Measurements from ENCODE around the gene GSTO2. TPM values are rescaled to one million over a fixed set of nuclear protein-coding genes. Genes with fewer than 3 reads are reported as not detected.
A peak's percentile ranks its signal among the peaks of the same experiment; 100 is the strongest.

GSTO2 gene
- total RNA-seq, 1 donor from 2014 or later, result 6.3 TPM

- no peak for DNase-seq
Observed at GRCh38 chr10:104340641-104341040, 71.7 kb downstream of the GSTO2 start.

- no peak for DNase-seq
Observed at GRCh38 chr10:104342941-104343411, 74.0 kb downstream of the GSTO2 start.

DNA sequence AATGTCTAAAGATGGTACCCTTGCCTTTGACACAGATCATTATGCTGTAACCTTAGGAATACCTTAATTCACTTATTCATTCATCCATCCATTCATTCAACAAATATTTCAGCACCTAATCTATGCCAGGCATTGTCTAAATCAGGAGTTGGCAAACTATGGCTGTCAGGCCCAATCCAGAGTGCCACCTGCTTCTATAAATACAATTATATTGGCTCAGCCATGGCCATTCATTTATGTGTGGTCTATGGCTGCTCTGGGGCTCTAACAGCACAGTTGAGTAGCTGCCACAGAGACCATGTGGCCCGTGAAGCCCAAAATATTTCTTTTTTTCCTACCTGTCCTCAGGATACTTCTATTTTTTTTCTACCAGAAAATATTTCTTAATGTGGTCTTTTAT is 75.2 kb downstream of the GSTO2 start:
- no peak for DNase-seq

DNA sequence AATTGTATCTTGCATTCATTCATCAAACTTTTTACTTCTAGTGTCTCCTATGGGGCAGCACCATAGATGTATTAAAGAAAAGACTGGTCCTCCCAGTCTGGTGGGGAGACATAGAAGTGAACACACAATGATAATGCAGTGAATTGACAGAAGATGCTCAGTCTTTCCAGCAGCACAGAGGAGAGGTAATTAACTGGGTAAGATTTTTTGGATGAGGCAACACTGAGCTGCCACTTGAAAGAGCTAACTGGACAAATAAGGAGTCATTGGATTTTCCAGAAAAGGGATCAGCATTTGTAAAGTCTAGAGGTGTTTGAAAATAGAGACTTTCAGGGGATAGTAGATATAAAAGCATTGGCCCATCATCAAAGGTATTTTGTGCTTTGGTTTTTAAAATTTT is 76.5 kb downstream of the GSTO2 start:
- DNase-seq, result no peak

GRCh38 chr10:104345941-104346340 is 77.0 kb downstream of the GSTO2 start:
- no peak for DNase-seq

DNA sequence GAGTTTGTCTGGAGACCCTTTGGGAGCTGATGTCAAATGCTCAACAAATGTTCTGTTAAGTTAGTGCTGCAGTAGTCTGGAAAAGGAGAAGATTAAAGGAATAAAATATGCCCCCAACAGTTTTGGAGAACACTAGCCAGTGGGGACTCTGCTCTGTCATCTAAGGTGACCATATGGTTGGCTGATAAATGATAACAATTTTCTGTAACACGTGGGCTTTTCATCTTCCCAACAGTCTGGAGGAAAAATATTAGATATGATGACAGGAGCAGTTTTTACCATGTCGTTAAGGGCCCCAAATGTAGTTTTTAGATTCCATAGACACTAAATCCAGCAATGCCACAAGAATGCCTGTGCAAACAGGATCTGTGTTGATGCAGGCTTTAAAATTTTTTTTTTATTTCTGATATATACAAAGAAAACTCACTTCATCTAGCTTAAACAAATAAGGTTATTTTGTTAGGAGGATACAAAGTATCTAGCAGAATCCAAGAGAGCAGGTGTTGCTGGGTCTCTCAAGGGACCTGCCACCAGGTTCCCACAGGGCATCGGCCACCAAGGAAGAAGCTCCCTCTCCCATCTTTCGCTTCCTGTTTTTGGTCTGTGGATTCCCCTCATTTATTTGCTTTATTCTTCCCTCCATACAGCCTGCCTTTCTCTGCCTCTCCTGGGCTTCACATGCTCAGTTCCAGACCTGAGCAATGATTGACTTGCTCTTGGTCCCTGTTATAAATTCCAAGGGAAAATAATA is 78.5 kb downstream of the GSTO2 start:
- no peak for DNase-seq

DNA sequence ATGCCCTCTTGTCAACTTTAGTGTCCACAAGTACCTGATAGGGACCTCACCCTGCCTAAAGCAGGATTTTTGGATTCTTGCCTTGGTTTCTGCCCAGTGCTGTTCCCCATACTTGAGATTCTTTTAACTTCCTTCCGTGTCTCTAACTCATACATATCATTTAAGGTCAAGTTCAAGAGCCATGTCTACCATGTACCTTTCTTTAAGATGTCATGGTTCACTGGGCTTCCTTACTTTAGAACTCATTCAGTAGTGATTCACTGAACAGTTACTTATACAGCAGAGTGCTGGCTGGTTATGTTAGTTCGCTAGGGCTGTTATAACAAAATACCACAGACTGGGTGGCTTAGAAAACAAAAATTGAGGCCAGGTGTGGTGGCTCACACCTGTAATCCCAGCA is 79.6 kb downstream of the GSTO2 start:
- DNase-seq, result no peak

DNA sequence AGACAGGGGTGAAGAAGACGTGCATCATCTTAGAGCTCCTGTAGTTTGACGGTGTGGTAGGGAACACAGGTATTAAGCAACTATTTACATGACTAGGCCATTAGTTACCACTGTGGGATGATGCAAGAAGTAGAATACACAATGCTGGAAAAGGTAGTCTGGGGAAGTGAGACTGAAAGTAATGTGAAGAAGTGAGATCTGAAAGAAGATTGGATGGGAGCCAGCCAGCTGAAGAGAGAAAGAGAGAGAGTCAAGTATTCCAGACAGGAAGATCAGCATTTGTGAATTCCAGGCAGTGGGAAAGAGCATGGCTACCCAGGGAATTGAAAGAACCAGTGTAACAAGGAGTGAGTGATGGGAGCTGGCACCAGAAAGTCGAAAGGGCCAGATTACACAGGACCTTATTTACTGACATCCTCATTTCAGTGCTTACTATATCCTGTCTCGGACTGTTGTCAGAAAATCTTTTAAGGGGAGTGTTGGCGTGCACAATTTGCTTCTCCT is 80.7 kb downstream of the GSTO2 start:
- DNase-seq, result peak; percentile 35

GRCh38 chr10:104350127-104350635 is 81.2 kb downstream of the GSTO2 start:
- peak; percentile 70 for DNase-seq

GRCh38 chr10:104351061-104351702 is 82.2 kb downstream of the GSTO2 start:
- no peak for DNase-seq

DNA sequence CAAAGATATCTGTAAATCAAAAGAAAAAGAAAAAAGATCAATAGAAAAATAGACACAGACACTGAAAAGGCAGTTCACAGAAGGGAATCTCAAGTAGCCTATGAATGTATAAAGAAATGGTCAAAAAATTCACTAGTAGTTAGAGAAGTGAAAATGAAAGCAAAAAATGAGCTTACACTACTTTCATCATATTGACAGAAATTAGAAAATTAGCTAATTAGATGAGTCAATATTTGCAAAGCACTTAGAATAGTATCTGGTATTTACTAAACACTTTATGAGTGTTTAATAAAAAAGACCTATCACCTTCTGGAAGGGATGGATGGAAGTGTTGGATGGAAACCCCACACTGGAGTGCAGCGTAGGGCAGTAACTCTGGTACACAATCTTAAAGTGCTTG is 82.9 kb downstream of the GSTO2 start:
- DNase-seq, result no peak

GRCh38 chr10:104353325-104354048 is 84.5 kb downstream of the GSTO2 start, which contains the start of gene CFAP58:
Gene CFAP58 (plus strand): TSS chr10:104353833. CDS start chr10:104353898, 65 bp downstream.
- DNase-seq, result peak; percentile 65

Small RNAs within 50 kb of the gene (small RNA-seq; reads per million reads assigned to genes)
- not detected for gene MIR4482 (ENCODE audit: low replicate concordance)

Other genes with a start within 250 kb of the GSTO2 start
- 128 TPM for gene COL17A1, start 183.3 kb upstream of the GSTO2 start, total RNA-seq
- 5.6 TPM for gene SFR1, start 147.0 kb upstream of the GSTO2 start, total RNA-seq
- gene CFAP43, start 36.8 kb upstream of the GSTO2 start, total RNA-seq, result 1.6 TPM
- 46.6 TPM for gene GSTO1, start 14.3 kb upstream of the GSTO2 start, total RNA-seq
- gene ITPRIP, start 69.3 kb downstream of the GSTO2 start, total RNA-seq, result 13.0 TPM
- 0.39 TPM for gene CFAP58, start 84.6 kb downstream of the GSTO2 start, total RNA-seq

All from skin of body (tissue), 3 donors.